Stimulated activated naive CD8-positive, alpha-beta T cell treated with anti-CD3 and anti-CD28 coated beads, Interleukin-15, amount 100 ng/mL, for 72 hours (primary cell): ENCODE data around the gene FBXL2.

Source experiments
- ATAC-seq: fragments of 150-1000 bp; cut with Tn5 transposase; 2 replicates; pipeline ENCODE4 v1.10.0; 2021; ENCODE audit warnings: mild to moderate bottlenecking, moderate library complexity
- DNase-seq, 2 donors: peaks; one replicate each; pipeline ENCODE4 v3.0.0; 2021 to 2022
- H3K27ac Mint-ChIP-seq, 2 donors: one replicate each; pipeline ENCODE4 v1.8.0; 2022; ENCODE audit warnings: mild to moderate bottlenecking in 2 of 2, mixed read lengths in 2 of 2, moderate library complexity in 2 of 2
- H3K27me3 Mint-ChIP-seq: one replicate; pipeline ENCODE4 v1.8.0; 2022; ENCODE audit warnings: mixed read lengths
- H3K4me1 Mint-ChIP-seq: one replicate; pipeline ENCODE4 v1.8.0; 2022; ENCODE audit warnings: mild to moderate bottlenecking, mixed read lengths
- H3K4me3 Mint-ChIP-seq, 2 donors: one replicate each; pipeline ENCODE4 v1.8.0; 2022; ENCODE audit warnings: mild to moderate bottlenecking in 2 of 2, mixed read lengths in 2 of 2, moderate library complexity in 1 of 2
- H3K9me3 Mint-ChIP-seq, 2 donors: one replicate each; pipeline ENCODE4 v1.8.0; 2022; ENCODE audit warnings: mixed read lengths in 2 of 2

FBXL2 gene, protein sequence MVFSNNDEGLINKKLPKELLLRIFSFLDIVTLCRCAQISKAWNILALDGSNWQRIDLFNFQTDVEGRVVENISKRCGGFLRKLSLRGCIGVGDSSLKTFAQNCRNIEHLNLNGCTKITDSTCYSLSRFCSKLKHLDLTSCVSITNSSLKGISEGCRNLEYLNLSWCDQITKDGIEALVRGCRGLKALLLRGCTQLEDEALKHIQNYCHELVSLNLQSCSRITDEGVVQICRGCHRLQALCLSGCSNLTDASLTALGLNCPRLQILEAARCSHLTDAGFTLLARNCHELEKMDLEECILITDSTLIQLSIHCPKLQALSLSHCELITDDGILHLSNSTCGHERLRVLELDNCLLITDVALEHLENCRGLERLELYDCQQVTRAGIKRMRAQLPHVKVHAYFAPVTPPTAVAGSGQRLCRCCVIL

DNA sequence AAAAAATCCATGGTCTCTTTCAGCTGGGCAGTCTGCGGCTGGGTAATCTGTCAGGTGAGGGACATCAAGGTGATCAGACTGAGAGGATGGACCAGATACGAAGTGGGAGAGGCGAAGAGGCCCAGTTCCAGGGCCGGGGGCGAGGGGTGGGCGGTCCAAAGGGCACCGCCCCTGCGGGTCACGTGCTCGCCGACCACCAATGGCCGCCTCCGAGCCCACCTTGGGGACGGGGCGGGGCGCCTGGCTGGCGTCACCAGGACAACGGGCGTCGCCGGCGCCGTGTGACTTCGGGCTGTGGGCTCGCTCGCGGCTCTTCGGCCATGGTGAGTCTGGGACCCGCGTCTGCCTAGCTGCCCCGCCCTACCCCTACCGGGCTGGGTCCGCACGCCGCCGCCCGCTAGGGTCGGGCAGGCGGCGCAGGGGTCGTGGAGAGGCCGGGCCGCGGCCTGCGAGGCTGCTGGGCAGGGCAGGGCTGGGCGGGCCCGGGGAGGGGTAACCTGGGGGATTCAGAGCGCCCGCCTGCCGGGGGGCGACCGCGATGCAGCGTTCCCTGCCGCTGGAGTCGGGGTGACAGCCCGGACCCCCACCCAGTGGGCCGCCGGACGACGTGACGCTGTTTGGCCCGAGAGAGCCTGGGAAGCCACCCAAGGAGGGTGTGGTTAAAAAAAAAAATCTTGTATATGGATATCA lies at the start of gene FBXL2:
Gene FBXL2 (plus strand): TSS at position 250 of the 690 bp plus-strand sequence. CDS start 71 bp downstream, at position 321.
- ATAC-seq (peak; percentile 83), DNase-seq (peak; percentile 30 to 32)
- Mint-ChIP-seq H3K4me3 (peak within 1 kb of the TSS; percentile 62 to 79), H3K27me3 (peaks cover 26% of the 10 kb centered on the region), H3K9me3 (no peaks in the 10 kb centered on the region), H3K4me1 (no peaks in the 10 kb centered on the region), H3K27ac (no peak within 1 kb of the TSS)

DNA sequence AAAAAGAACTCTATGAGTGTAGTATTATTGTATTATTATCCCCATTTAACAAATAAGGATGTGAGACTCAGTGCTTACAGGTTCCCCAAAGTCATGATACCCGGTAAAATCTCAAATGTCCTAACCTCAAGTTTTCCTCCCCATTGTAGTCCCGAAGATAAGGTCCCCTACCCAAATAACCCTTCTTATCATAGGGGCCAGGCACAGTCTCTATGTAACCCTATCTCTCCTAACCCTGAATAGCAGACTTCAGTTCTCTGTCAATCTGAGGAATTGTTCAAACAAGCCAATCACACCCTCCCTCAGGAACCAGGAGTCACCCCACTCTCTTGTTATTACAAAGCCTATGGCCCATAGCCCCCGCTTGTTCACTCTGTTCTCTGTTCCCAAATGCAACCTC lies 48.2 kb upstream of the FBXL2 start:
- DNase-seq: no peak
- ATAC-seq: no peak
- H3K4me1 Mint-ChIP-seq: no peaks in the 10 kb centered on the region
- H3K27me3 Mint-ChIP-seq: peaks cover 21% of the 10 kb centered on the region
- H3K4me3 Mint-ChIP-seq: no peak overlapping the region
- H3K27ac Mint-ChIP-seq: no peak overlapping the region
- H3K9me3 Mint-ChIP-seq: no peaks in the 10 kb centered on the region

DNA sequence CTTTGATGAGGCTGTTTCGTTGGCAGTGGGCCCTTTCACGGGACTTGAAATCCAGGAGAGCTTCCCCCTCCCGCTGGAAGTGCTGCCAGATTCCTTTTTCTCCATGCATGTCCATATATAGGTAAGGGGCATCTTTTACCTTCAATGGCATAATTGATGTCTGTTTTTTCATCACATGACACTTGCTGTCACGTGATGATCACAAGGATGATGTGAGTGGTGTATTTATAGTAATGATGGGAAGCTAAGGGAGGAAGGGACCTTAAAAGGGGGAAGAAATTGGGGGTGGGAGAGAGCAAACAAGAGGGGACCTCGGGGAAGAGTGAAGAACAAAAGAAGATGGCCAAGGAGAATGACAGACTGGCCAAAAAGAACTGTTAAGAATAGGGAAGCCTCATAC lies 47.3 kb upstream of the FBXL2 start:
- DNase-seq (no peak), ATAC-seq (no peak)
- Mint-ChIP-seq H3K4me3 (no peak overlapping the region), H3K27me3 (peaks cover 21% of the 10 kb centered on the region), H3K27ac (no peak overlapping the region), H3K4me1 (no peaks in the 10 kb centered on the region), H3K9me3 (no peaks in the 10 kb centered on the region)

DNA sequence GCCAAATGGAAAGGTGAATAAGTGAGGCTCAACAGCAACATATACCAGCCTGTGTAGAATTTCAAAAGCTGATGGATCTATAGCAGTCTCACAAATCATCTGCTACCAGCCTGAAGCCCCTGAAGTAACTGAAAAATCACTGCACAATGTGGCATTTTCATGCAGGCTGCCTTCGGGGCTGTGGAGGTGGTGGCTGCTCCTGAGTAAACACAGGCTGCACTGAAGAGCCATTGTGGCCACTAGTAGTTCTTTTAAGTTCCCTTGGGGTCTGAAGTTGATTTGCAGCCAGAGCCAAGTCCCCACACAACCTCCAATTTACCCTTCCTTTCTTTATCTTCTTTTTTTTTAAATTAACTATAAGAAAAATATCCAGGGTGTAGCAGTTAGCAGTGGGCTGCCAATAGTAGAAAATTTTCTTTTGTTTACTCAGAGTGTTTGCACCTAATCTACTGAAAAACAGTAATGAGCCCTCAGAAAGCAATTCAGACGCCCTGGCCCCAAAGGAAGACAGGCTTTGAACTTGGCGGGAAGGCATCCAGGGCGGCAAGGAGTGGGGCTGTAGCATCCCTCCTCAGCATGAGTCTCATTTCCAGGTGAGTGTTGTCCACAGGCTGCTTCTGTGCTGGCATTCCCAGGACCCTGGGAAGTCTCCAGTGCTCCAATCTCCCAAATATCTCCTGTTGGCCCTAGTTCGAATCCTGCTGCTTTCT lies 45.3 kb upstream of the FBXL2 start:
- Mint-ChIP-seq H3K27me3 (peaks cover 29% of the 10 kb centered on the region), H3K9me3 (no peaks in the 10 kb centered on the region), H3K27ac (peak overlapping the region in 1 of 2 donors; percentile 43), H3K4me1 (no peaks in the 10 kb centered on the region), H3K4me3 (no peak overlapping the region)
- no peak for DNase-seq
- ATAC-seq: no peak

DNA sequence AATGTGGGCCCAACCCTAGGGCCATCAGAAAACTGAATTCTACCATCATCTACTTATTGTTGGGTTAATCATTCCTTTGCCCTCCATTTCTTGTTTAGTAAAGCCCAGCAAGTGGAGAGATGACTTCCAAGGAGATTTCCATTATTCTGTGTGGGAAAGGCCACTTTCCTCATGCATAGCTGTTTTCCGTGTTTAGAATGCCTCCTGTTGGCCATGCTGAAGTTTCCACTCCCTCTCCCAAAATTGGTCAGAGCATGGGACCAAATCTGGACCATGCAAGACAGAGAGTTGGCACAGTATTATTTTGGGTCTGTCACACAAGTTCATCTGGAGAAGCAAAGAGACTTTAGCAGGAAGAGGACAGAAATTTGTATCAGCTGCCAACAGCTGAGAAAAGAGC lies 43.4 kb upstream of the FBXL2 start:
- ATAC-seq (no peak), DNase-seq (no peak)
- Mint-ChIP-seq H3K27me3 (peaks cover 20% of the 10 kb centered on the region), H3K4me3 (no peak overlapping the region), H3K9me3 (no peaks in the 10 kb centered on the region), H3K27ac (no peak overlapping the region), H3K4me1 (no peaks in the 10 kb centered on the region)

DNA sequence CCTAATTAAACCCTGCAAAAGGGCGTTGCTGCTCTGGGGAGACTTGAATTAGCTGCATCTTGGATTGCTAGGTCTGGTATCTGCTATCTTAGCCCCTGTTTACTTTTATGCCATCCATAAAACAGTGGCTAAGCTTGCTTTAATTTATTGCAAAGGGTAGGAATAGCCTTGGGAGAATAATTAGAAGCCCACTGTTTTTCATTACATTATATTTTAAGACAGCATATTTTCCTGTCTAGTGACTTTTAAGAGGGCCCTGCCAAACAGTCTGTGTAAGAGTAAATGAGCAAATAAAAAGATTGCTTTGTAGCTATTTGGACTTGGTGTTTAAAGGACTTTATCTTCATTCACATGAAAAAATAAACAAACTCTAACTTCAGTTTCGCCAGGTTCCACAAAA lies 41.2 kb upstream of the FBXL2 start:
- peaks cover 14% of the 10 kb centered on the region for H3K27me3 Mint-ChIP-seq
- H3K4me3 Mint-ChIP-seq: no peak overlapping the region
- H3K9me3 Mint-ChIP-seq: no peaks in the 10 kb centered on the region
- H3K4me1 Mint-ChIP-seq: no peaks in the 10 kb centered on the region
- H3K27ac Mint-ChIP-seq: no peak overlapping the region
- DNase-seq (no peak), ATAC-seq (no peak)

DNA sequence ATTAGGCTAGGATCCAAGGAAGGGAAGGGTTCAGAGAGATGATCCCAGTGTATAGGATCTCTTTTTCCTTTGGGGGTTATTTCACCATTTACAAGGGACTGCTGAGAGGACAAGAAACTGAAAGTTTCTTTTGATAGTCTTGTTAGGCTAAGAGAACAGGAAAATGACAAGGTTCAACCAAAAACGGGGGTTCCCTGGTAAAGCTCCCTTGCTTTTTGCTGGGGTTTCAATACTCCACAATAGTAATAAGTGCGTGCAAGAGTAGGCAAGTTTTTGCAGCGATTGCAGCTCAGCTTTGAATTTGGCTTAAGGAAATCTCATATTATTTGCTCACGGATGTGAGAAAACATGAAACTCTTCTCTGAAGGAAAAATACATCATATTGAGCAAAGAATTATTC lies 39.8 kb upstream of the FBXL2 start:
- H3K4me1 Mint-ChIP-seq: no peaks in the 10 kb centered on the region
- H3K27ac Mint-ChIP-seq: no peak overlapping the region
- H3K4me3 Mint-ChIP-seq: no peak overlapping the region

DNA sequence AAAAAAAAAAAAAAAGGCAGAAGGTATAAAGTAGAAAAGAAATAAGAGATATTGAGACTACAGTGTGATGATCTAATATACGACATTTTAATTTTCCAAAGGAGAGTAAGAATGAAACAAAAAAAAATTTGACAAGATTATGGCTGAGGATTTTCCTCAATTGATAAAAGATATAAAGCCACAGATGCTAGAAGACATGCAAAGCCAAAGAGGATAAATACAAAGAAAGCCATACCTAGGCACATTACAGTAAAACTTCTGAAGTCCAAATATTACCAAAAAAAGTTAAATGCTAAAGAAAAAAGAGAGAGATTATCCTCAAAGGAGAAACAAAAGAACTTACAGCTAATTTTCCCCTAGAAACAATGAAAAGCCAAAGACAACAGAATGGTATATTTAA lies 38.3 kb upstream of the FBXL2 start:
- Mint-ChIP-seq H3K27me3 (peaks cover 32% of the 10 kb centered on the region), H3K9me3 (no peaks in the 10 kb centered on the region), H3K4me3 (no peak overlapping the region), H3K4me1 (no peaks in the 10 kb centered on the region), H3K27ac (no peak overlapping the region)
- ATAC-seq (no peak), DNase-seq (no peak)

More for the DNA sequence above, 39.8 kb upstream of the FBXL2 start:
- Mint-ChIP-seq H3K9me3 (no peaks in the 10 kb centered on the region), H3K27me3 (peaks cover 17% of the 10 kb centered on the region)
- ATAC-seq (no peak), DNase-seq (no peak)

DNA sequence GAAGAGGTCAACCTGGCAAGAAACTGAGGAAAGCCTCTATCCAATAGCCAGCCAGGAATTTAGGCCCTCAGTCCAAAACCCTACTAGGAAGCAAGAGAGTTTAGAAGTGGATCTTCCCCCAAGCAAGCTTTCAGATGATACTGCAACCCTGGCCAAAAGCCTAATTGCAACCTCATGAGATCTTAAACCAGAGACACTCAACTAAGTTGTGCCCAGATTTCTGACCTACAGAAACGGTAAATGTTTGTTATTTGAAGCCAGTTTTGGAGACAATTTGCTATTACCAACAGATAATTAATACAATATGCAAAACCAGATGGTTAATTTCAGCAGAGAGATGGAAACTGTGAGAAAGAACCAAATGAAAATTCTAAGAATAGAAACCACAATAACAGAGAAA lies 37.0 kb upstream of the FBXL2 start:
- no peak for DNase-seq
- Mint-ChIP-seq H3K9me3 (no peaks in the 10 kb centered on the region), H3K4me3 (no peak overlapping the region), H3K27ac (no peak overlapping the region), H3K27me3 (peaks cover 34% of the 10 kb centered on the region), H3K4me1 (no peaks in the 10 kb centered on the region)
- no peak for ATAC-seq

DNA sequence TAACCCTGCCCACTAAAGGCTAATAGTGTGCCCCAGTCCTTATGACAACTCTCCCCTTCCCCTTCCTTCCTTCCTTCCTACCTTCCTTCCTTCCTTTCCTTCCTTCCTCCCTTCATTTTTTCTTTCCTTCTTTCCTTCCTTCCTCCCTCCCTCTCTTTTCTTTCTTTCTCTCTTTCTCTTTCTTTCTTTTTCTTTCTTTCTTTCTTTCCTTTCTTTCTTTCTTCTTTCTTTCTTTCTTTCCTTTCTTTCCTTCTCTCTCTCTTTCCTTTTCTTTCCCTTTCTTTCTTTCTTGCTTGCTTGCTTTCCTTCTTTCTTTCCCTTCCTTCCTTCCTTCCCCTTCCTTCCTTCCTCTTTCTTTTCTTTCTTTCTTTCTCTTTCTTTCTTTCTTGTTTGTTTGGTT lies 30.5 kb upstream of the FBXL2 start:
- H3K4me1 Mint-ChIP-seq: no peaks in the 10 kb centered on the region
- H3K27me3 Mint-ChIP-seq: peaks cover 28% of the 10 kb centered on the region
- ATAC-seq: no peak
- no peaks in the 10 kb centered on the region for H3K9me3 Mint-ChIP-seq
- DNase-seq: no peak
- no peak overlapping the region for H3K4me3 Mint-ChIP-seq
- no peak overlapping the region for H3K27ac Mint-ChIP-seq

DNA sequence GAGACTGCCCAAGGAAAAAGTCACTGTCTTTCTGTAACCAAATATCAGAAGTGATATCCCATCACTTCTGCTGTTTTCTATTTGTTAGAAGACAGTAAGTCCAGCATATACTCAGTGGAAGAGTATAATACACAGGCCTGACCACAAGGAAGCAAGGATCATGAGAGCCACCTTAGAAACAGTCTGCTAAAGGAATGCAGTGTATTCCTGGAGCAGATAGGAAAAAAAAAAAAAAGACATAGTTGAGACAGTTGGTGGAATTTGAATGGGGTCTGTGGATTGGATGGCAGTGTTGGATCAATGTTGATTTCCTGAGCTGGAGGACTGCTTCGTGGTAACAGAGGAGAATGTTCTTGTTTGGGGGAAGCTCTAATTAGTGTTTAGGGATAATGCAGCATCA lies 26.5 kb upstream of the FBXL2 start:
- H3K27me3 Mint-ChIP-seq: peaks cover 8% of the 10 kb centered on the region
- peak overlapping the region in 1 of 2 donors; percentile 56 for H3K27ac Mint-ChIP-seq
- ATAC-seq (no peak), DNase-seq (no peak)
- H3K4me1 Mint-ChIP-seq: no peaks in the 10 kb centered on the region
- no peak overlapping the region for H3K4me3 Mint-ChIP-seq
- H3K9me3 Mint-ChIP-seq: no peaks in the 10 kb centered on the region

DNA sequence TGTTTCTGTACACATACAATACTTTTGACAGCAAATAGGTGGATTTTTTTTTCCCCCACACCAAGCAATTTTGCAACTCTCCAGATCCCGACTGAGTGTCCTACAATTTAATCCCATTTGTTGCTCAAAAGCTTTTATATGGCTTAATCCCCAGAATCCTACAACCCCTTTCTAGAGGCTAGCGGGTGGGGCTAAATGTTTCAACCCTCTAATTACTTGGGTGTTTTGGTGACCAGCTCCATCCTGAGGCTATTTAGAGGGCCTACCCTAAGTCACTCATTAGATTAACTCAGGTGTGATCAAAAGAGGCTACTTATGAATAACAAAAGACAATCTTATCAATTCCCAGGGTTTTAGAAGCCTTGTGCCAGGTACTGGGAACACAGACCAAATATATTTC lies 21.0 kb upstream of the FBXL2 start:
- no peak overlapping the region for H3K27ac Mint-ChIP-seq
- H3K4me3 Mint-ChIP-seq: no peak overlapping the region
- no peak for ATAC-seq
- no peaks in the 10 kb centered on the region for H3K9me3 Mint-ChIP-seq
- no peak for DNase-seq
- no peaks in the 10 kb centered on the region for H3K4me1 Mint-ChIP-seq
- H3K27me3 Mint-ChIP-seq: no peaks in the 10 kb centered on the region

DNA sequence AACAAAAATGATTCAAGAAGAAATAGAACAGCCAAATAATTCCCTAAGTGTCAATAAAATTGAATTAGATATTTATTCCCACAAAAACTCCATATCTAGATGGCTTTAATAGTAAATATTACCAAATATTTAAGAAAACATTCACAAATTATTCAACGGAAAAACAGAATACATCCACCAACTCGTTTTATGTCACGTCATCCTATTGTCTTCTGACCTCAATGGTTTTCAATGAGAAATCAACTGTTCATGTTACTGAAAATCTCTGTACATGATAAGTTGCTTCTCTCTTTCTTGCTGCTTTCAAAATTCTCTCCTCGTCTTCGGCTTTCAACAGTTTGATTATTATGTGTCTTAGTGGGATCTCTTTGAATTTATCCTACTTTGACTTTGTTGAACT lies 17.1 kb upstream of the FBXL2 start:
- H3K9me3 Mint-ChIP-seq: peaks cover 0 to 10% of the 10 kb centered on the region in 2 donors
- ATAC-seq: no peak
- no peaks in the 10 kb centered on the region for H3K4me1 Mint-ChIP-seq
- H3K4me3 Mint-ChIP-seq: no peak overlapping the region
- H3K27ac Mint-ChIP-seq: no peak overlapping the region
- DNase-seq: no peak
- peaks cover 18% of the 10 kb centered on the region for H3K27me3 Mint-ChIP-seq

DNA sequence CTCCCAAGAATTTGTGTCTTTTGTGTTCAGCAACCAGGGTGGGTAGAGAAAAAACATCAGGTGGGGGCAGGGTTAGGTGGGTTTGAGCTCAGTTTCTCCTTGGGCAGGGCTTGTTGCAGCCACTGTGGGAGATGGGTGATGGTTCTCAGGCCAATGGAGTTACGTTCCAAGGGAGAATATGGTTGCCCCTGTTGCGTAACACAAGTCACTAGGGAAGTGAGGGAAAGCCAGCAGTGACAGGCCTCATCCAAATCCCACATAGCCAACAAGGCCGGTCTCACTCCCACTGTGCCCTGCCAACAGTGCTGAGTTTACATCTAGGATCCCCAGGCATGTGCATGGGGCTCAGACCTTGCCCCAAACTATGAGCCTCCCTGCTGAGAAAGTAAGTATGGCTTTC lies 7.9 kb upstream of the FBXL2 start:
- no peak for DNase-seq
- Mint-ChIP-seq H3K4me3 (no peak overlapping the region), H3K27me3 (peaks cover 25% of the 10 kb centered on the region), H3K27ac (no peak overlapping the region), H3K9me3 (peaks cover 0 to 21% of the 10 kb centered on the region in 2 donors), H3K4me1 (no peaks in the 10 kb centered on the region)
- no peak for ATAC-seq

DNA sequence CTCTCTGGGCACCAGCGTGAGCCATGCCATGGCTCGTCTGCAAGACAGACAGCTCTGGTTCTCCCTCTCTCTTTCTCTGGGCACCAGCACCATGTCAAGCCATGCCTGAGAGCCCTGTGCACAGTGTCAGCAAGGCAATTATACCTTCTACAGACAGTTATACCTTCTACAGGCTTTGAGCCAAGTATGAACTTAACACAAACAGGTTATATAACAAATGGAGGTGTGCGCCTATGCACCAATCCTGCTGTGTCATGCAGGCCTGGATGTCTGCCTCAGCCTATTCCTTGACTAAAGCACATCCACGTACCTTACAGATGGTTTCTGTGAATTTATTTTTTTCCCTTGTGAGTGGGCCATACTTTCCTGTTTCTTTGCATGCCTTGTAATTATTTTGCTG lies 5.9 kb upstream of the FBXL2 start:
- no peak for DNase-seq
- H3K27ac Mint-ChIP-seq: no peak overlapping the region
- no peak overlapping the region for H3K4me3 Mint-ChIP-seq
- peaks cover 0 to 13% of the 10 kb centered on the region in 2 donors for H3K9me3 Mint-ChIP-seq
- H3K27me3 Mint-ChIP-seq: peaks cover 13% of the 10 kb centered on the region
- ATAC-seq: no peak
- no peaks in the 10 kb centered on the region for H3K4me1 Mint-ChIP-seq

DNA sequence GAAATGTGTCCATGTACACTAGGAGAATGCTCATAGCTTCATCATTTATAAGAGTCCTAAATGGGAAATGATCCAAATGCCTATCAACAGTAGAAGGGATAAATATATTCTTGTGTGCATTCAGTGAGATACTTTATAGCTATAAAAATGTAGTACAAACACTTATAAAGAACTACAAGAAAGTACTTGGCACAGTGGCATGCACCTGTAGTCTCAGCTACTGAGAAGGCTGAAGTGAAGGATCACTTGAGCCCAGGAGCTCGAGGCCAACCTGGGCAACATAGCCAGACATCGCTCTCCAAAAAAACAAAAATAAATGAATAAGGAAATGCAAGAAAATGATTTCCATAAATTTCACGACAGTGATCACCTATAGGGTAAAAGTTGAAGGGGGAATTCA lies 3.6 kb upstream of the FBXL2 start:
- Mint-ChIP-seq H3K27ac (no peak overlapping the region), H3K27me3 (peaks cover 28% of the 10 kb centered on the region), H3K4me3 (no peak overlapping the region), H3K9me3 (peaks cover 0 to 13% of the 10 kb centered on the region in 2 donors), H3K4me1 (no peaks in the 10 kb centered on the region)
- no peak for DNase-seq
- no peak for ATAC-seq
